GM18867 (cell line): ENCODE measurements around the gene MLC1.

Experiments used
- ATAC-seq: cut with Tn5 transposase; IDR thresholded peaks from one replicate; pipeline ENCODE4 v1.9.1; 2021; ENCODE audit warnings: mild to moderate bottlenecking, moderate library complexity; ENCODE audit not compliant: unreplicated experiment

MLC1 gene

DNA sequence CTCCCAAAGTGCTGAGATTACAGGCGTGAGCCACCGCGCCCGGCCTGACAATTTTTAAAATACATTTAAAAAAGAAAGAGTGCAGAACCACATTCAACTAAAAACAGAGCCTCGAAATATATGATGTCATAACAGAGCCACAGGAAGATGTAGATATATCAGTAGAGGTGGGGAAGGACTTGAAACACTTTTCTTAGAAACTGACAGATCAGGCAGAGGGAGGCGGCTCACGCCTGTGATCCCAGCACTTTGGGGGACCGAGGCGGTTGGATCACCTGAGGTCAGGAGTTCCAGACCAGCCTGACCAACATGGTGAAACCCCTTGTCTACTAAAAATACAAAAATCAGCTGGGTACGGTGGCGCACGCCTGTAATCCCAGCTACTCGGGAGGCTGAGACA lies 7.0 kb downstream of the MLC1 start:
- ATAC-seq = no peak

DNA sequence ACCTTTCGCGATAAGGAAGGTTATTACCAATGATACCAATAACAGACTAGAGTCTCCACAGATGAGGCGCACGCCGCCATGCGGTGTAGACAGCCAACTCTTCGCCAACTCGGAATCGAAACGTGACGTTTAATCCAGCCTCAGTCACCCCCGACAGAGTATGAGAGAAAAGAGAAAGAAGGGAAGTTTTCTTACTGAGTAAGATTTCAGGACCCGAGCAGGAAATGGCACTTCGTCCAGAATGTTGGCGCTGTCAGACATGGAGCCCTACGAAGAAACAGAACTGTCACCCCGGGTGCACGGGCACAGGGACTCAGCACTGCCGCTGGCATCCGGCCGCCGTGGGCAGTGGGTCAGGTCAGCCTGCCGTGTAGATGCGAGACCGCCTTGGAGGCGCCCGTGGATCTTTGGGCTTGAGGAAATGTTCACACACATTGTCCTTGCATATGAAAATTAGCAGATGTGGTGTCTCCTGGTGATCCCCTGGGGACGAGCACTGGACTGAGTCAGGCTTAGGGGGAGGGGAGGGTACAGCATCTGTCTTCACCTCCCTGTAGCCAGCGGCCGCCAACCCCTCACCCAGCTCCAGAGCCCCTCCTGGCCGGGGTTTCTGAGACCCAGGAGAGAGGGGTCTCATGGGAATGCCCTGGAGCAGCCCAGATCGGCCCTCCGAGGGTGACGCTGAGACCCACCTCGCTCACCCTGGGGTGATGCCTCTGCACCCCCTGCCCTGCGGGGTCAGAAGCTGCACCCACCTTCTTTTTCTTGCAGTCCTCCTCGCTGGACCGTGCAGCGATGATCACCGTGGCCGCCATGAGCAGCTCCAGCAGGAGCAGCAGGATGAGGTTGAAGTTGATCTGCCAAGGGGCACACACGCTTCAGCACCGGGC lies 8.3 kb downstream of the MLC1 start:
- no peak for ATAC-seq

DNA sequence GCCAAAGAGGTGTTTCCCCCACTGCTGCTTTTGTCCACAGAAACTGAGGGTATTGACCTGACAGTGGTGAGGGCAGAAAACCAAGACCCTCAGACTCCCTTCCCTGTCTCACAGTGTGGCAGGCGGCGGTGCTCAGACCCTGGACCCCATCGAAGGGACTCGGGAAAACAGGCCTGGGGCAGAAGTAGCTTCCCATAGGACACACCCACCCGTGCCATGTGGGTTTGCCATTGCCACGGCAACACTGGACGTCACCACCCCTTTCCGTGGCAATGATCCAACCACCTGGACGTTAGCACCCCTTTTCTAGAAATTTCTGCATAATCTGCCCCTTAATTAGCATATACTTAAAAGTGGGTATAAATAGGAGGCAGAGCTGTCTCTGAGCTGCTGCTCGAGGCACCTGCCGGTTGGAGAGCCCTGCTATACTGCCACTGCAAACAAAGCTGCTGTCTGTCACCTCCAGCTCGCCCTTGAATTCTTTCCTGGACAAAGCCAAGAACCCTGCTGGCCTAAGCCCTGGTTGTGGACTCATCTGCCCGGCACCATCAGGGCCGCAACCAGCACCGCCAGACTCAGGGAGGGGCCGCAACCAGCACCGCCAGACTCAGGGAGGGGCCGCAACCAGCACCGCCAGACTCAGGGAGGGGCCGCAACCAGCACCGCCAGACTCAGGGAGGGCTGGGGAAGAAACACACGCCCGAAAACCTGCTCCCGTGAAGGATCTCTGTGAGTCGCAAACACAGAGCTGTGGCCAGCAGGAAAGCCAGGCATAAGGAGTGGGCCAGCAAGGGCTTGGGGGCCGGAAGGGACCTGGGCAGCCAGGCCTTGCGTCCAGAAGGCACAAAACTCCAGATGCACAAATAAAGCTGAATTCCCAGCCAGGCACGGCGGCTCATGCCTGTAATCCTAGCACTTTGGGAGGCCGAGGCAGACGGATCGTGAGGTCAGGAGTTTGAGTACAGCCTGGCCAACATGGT lies 10.4 kb downstream of the MLC1 start:
- no peak for ATAC-seq

DNA sequence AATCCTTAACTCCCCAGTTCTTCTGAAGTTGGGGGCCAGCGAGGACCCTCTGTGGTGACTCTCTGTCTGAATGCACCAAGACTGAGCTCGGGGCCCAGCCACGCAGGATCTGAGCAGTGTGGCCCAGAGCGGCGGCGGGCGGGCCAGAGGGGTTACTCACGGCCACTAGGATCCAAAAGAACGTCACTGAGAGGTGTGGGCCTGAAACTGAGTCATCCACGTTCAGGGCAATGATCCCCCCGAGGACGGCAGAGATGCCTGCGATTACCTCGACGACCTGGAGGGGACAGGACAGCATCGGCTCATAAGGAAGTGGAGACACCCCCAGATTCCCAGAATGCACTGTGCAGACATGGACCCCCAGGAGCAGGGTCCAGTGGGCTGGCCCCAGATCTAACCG lies 11.2 kb downstream of the MLC1 start:
- ATAC-seq = no peak

DNA sequence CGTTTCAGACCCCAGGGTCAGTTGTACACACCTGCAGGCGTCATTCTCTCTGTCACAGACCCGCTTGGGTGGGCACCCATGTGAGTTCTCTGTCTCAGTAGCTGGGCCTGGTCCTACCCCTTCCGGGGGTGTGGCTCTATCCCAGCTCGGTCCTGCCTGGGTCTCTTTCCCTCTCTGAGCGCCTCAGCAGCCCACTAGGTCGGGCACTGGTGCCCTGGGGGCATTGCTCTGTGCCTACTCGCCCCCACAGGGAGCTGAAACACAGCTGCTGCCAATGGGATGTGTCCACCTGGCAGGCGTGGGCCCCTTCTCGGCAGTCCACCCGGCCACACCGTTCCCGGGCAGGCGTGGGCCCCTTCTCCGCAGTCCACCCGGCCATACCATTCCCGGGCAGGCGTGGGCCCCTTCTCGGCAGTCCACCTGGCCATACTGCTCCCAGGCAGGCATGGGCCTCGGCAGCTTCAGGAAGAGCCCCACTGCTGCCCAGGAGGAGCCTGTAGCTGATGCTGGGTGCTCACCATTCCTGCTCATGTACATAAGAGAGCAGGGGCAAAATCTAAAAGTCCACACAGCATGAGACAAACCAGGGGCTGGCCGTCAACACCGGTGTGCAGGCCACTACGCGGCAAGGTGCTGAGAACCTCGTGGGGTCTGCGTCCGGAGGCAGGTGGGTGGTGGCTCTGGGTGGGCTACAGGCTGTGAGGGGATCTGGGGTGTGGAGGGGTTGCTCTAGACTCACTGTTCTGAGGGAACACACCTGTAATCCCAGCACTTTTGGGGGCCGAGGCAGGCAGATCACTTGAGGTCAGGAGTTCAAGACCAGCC lies 12.3 kb downstream of the MLC1 start:
- no peak for ATAC-seq

DNA sequence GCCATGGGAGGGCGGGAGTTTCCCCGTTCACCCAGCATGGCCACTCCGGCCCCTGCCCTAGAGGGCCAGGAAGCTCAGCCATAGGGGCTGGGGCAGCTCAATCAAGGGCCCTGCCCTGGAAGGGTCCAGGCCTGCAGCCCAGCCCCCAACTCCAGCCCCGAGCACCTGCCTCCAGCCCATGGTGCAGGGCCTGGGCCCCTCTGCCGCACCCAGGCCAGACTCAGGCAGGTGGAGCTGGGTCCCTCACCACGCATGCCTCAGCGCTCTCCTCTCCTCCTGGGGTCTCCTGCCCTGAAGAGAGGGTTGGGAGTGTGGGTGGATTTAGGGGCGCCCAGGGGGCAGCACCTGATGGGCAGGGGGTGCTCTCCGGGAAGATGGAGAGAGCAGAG lies 13.1 kb downstream of the MLC1 start:
- no peak for ATAC-seq

DNA sequence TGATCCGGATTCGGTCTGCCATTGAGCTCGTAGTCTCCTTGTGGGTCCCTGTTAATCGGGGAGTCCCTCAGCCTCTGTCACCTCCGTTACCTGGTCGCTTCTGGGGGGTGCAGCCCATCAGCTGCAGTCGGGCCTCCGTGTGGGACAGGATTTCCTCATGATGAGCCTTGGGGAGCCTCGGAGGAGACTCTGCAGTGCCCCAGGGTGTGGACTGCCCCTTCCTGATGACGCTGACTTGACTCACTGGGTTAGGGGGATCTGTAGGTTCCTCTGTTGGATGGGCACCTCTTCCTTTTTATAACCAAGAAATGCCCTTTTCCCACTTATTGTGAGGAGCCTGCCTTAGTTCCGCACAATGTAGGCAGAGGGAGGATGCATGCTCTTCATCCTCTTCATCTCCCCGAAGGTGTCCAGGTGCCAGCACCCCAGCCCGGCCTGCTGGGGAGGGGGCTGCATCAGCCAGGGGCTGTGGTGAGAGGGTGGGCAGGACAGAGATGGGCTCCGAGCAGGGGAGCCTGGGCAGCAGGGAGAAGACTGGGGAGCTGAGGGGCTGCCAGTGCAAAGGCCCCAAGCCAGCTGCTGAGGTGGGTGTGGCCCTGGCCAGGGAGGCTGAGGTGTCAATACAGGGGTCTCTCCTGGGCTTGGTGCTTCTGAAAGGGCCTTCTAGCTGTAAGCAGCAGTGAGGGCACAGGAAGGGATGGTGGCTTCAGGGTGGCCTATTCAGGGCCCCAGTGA lies 13.6 kb downstream of the MLC1 start:
- ATAC-seq = no peak

DNA sequence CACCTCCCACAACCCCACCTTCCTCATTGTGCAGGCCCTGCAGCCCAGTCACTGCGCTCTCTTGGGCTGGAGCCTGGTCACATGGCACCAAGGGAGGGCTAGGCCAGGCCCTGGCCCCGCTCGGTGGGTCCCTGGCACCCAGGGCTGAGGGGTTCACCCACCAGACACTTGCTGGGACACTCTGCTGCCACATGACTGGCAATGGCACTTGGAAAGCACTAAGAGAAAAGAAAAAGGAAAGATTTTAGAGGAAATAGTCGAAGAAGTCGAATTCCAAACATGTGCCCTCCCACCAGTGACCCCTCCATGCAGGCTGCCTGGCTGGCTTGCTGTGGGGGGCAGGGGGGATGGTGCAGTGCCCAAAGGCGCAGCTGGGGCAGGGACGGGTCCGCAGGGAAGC lies 14.9 kb downstream of the MLC1 start:
- ATAC-seq = no peak

DNA sequence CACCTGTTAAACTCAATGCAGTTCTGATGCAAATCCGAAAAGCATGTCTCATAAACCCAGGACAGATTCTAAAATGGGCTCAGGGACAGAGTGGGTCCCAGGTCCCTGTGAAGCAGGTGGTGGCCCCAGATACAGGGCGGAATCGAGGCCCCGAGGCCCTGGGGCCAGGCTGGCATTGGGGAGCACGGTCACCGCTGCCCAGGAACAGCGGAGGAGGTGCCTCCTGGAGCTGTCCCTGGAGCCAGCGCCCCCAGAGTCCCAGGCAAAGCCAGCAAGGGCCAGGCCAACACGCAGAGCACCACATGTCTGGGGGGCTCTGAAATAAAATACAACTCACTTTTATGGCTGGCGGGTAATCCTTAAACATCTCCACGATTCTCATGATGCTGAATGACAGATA lies 17.1 kb downstream of the MLC1 start:
- no peak for ATAC-seq

DNA sequence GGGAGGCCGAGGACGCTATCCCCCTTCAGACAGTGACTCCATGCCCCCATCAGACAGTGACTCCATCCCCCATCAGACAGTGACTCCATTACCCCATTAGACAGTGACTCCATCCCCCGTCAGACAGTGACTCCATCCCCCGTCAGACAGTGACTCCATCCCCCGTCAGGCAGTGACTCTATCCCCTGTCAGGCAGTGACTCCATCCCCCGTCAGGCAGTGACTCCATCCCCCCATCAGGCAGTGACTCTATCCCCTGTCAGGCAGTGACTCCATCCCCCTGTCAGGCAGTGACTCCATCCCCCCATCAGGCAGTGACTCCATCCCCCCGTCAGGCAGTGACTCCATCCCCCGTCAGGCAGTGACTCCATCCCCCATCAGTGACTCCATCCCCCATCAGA lies 18.0 kb downstream of the MLC1 start:
- no peak for ATAC-seq

DNA sequence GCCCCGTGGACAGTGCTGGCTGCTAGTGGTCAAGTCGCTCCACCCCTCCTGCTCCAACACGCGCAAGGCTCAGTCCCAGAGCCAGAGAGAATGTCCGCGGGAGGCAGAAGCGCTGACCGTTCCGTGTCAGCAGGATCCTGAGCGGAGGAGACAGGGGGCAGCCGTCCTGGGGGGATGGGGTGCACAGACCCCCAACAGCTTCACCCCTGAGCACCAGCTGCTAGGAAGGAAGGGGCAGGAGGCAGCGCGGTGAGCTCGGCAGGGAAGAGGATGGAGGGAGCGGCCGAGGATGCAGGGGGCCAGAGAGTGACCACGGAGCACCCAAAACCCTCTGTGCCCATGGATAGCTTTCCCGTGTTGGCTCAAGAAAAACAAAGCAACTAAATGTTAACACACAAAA lies 20.8 kb downstream of the MLC1 start:
- no peak for ATAC-seq

DNA sequence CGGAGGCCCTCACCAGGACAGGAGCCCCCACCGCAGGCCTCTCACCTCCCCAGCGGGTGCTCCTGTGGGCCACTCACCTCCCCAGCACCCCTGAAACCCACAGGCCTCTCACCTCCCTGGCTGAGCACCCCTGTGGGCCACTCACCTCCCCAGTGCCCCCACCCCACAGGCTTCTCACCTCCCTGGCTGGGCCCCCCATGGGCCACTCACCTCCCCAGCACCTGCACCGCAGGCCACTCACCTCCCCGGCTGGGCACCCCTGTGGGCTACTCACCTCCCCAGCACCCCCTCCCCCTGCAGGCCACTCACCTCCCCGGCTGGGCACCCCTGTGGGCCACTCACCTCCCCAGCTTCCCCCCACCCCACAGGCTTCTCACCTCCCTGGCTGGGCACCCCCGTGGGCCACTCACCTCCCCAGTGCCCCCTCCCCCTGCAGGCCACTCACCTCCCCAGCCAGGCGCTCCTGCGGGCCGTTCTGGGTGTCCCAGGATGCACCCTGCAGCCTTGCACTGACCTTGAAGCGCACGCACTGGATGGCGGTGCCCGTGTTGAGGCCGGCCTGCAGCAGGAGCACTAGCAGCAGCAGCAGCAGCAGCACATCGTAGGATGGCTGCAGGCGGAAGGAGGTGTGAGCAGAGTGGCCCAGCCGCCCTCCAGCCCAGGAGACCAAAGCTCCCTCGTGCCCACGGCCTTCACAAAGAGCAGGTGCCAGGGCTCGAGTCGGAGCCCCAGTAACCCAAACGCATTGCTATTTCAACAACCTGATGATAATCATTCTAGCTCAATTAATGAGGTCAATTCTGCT lies 21.4 kb downstream of the MLC1 start:
- ATAC-seq = no peak

DNA sequence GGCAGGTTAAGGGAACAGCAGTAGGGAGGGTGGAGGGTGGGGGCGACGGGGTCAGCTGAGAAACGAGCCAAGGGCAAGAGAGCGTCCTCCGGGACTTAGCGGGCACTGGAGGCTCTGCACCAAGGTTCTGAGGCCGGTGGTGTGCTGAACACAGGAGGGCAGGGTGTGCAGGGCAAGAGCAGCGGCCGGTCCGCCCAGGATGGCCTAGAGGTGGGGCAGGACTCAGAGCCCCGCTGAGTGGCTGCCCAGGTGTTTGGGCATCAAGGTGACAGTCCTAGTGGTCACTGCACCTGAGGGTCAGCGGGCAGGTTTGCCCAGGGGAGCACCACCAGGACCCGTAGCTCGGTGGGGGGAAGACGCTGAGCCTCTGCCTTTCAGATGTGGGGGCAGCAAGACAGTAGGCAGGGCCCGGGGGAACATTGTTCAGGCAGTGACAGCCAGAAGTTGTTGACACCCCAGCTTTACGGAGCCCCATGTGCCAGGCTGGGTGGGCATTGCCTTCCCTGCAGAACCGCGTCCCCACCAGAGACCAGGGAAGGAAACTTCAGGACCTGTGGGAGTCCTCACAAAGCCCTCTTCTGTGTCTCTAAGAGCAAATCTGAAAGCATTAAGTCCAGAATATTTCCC lies 22.6 kb downstream of the MLC1 start:
- ATAC-seq = no peak

DNA sequence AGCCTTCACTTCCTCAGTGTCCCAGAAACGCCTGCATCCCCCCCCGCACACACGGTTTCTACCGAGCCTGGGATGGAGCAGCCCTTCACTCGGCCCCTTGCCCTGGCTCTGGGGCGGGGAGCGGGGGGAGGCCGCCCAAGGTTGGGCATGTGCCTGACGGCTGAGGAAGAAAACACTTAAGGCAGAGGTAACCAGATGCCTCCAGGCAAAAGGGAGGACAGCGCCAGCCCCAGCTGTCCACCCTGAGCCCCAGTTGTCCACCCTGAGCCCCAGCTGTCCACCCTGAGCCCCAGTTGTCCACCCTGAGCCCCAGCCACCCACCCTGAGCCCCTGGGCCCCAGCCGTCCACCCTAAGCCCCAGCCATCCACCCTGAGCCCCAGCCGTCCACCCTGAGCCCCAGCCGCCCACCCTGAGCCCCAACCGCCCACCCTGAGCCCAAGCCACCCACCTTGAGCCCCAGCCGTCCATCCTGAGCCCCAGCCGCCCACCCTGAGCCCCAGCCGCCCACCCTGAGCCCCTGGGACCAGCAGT lies 23.3 kb downstream of the MLC1 start:
- ATAC-seq = no peak

DNA sequence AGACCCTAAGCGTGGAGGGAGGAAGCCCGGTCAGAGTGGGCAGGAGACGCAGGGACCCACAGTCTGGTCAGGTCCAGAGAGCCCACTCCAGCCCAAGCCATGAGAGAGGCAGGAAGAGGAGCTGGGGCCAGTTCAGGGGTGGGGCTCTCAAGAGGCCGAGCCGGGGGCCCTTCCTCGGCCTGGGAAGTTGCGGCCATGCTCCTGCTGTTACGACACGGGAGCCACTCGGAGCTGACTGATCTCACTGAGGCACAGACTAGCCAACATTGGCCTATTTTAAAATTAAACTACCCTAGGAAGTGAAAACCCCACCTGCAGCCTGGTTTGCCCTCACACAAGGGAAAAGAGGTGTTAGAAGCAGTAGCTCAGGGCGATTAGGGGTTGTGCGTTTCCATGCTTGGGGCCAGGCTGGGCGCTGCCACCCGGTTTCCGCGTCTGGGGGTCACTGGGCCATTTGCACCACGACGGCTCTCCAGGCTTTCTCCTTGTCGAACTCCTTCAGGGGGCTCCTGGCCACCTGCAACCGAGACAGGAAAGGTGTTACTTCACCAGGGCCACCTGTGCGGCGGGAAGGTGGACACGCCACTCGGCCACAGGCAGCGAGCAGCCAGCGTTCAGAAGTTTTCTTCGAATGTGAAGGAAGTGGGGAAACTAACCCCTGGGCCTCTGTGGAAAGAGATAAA lies 23.9 kb downstream of the MLC1 start:
- no peak for ATAC-seq

DNA sequence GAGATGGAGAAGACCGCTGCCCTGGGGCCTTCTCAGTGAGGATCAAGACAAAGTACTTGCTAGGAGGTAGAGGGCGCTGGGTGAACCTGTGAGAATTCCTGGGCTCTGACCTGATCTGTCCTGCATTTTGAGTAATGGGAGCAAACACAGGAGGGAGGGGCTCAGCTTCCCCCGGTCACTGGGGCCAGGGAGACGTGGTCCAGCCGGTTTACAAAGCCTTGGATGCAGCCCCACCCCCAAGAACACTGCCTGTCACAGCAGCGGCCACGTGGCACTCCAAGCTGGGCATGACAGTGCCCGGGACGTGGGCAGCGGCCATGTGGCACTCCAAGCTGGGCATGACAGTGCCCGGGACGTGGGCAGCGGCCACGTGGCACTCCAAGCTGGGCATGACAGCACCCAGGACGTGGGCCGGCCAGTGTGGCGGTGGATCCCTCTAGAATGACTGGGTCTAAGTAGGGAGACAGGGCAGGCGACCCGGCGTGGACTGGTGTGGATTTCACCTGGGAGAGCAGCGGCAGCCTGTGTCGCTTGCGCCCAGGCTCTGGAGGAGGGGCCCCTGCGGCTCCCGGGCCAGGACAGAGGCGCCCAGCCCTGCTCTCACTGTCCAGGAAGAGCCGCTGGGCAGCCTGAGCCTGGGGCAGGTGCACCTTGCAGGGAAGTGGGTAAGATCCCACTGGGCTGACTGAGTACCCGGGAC lies 24.6 kb downstream of the MLC1 start:
- no peak for ATAC-seq

DNA sequence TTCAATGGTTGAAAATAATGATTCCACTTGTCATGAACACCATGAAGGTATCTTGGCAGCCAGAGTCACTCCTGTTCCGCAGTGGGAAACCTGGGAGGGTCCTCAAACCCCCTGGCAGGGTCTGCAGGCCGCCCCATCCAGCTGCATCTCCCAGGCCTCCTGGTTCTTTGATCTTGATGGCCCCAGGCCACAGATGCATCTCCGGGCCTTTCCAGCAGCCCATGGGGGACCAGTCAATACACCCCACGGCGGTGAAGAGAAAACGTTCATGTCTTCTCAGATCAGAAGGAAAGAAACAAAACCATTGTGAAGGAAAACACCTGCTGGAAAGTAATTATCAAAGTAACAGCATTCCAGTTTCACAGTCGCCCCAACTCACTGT lies 25.4 kb downstream of the MLC1 start:
- no peak for ATAC-seq
